Astrocyte of the spinal cord (primary cell): ENCODE measurements around the gene CLEC6A.

ENCODE experiments used
- DNase-seq: peaks from one replicate; pipeline ENCODE4 v3.0.0; 2011; ENCODE audit warnings: low read depth, low spot score
- H3K4me3 ChIP-seq: 2 replicates; pipeline ENCODE4 v1.5.1; 2011; ENCODE audit warnings: low read depth, mild to moderate bottlenecking, low read length, moderate library complexity
- CTCF ChIP-seq: IDR thresholded peaks from 2 replicates; pipeline ENCODE4 v1.5.1; 2012; ENCODE audit warnings: low read depth, mild to moderate bottlenecking, low read length, inconsistent platforms
- in situ Hi-C: cut with HindIII; loops from 2 replicates; pipeline ENCODE4 v1.10.0; 2017; ENCODE audit warnings: low sequenced_read_pairs

Gene CLEC6A

GRCh38 chr12:8499616-8500015 lies 43.9 kb downstream of the CLEC6A start:
- no peak for TF ChIP-seq CTCF
- in situ Hi-C loops, result no loop called here

GRCh38 chr12:8501720-8502119 lies 46.0 kb downstream of the CLEC6A start:
- DNase-seq, result no peak
- in situ Hi-C loops, result no loop called here
- no peak for TF ChIP-seq CTCF
- H3K4me3 ChIP-seq, result no peak overlapping the region

More at GRCh38 chr12:8499616-8500015, 43.9 kb downstream of the CLEC6A start:
- no peak overlapping the region for H3K4me3 ChIP-seq
- DNase-seq, result no peak

- TF ChIP-seq CTCF, result no peak
- no peak for DNase-seq
- no peak overlapping the region for H3K4me3 ChIP-seq
- in situ Hi-C loops, result no loop called here
Observed at GRCh38 chr12:8504351-8504750, 48.6 kb downstream of the CLEC6A start.

GRCh38 chr12:8507596-8507995 lies 51.8 kb downstream of the CLEC6A start:
- no peak for TF ChIP-seq CTCF
- DNase-seq, result no peak
- H3K4me3 ChIP-seq, result no peak overlapping the region
- in situ Hi-C loops, result no loop called here

- TF ChIP-seq CTCF, result no peak
- DNase-seq, result no peak
- in situ Hi-C loops, result no loop called here
- no peak overlapping the region for H3K4me3 ChIP-seq
Observed at GRCh38 chr12:8508223-8508622, 52.5 kb downstream of the CLEC6A start.

- in situ Hi-C loops, result no loop called here
- no peak for DNase-seq
- no peak for TF ChIP-seq CTCF
- no peak overlapping the region for H3K4me3 ChIP-seq
Observed at GRCh38 chr12:8508910-8509841, 53.4 kb downstream of the CLEC6A start.
